Astrocyte of the spinal cord (primary cell): ENCODE data around the gene CXCL14.

ENCODE experiments used
- DNase-seq: peaks from one replicate; pipeline ENCODE4 v3.0.0; 2011; ENCODE audit warnings: low read depth, low spot score
- H3K4me3 ChIP-seq: 2 replicates; pipeline ENCODE4 v1.5.1; 2011; ENCODE audit warnings: low read depth, mild to moderate bottlenecking, low read length, moderate library complexity
- CTCF ChIP-seq: IDR thresholded peaks from 2 replicates; pipeline ENCODE4 v1.5.1; 2012; ENCODE audit warnings: low read depth, mild to moderate bottlenecking, low read length, inconsistent platforms
- in situ Hi-C: cut with HindIII; loops from 2 replicates; pipeline ENCODE4 v1.10.0; 2017; ENCODE audit warnings: low sequenced_read_pairs

CXCL14 gene

GRCh38 chr5:135526924-135527323 lies 51.9 kb downstream of the CXCL14 start:
- TF ChIP-seq CTCF: no peak

GRCh38 chr5:135521964-135522363 lies 56.8 kb downstream of the CXCL14 start:
- DNase-seq: no peak
- H3K4me3 ChIP-seq: no peak overlapping the region
- TF ChIP-seq CTCF: no peak
- in situ Hi-C loops: no loop called here

More at GRCh38 chr5:135526924-135527323, 51.9 kb downstream of the CXCL14 start:
- H3K4me3 ChIP-seq: no peak overlapping the region
- no peak for DNase-seq
- in situ Hi-C loops: no loop called here
